T-helper 1 cell treated with Interleukin-12 subunit alpha and Interleukin-12 subunit beta and Interleukin-4 antibody, amounts not matched to agents 30 μg/mL and 1 μg/mL, for 36 hours (primary cell): ENCODE data around the gene INPP5A.

Experiments used
- H3K27ac Mint-ChIP-seq: one replicate; pipeline ENCODE4 v1.8.0; 2021; ENCODE audit warnings: mild to moderate bottlenecking, mixed read lengths
- H3K27me3 Mint-ChIP-seq: one replicate; pipeline ENCODE4 v1.8.0; 2021; ENCODE audit warnings: low read depth, mixed read lengths
- H3K36me3 Mint-ChIP-seq: one replicate; pipeline ENCODE4 v1.8.0; 2021; ENCODE audit warnings: low read depth, mixed read lengths
- H3K4me1 Mint-ChIP-seq: one replicate; pipeline ENCODE4 v1.8.0; 2021; ENCODE audit warnings: low read depth, mixed read lengths
- H3K4me3 Mint-ChIP-seq: one replicate; pipeline ENCODE4 v1.8.0; 2021; ENCODE audit warnings: mild to moderate bottlenecking, moderate library complexity, mixed read lengths
- H3K9me3 Mint-ChIP-seq: one replicate; pipeline ENCODE4 v1.8.0; 2021; ENCODE audit warnings: mixed read lengths

INPP5A gene

GRCh38 chr10:132746386-132746785, 208.8 kb downstream of the INPP5A start:
- Mint-ChIP-seq H3K4me3 (no peak overlapping the region), H3K36me3 (no peaks in the 10 kb centered on the region), H3K4me1 (no peaks in the 10 kb centered on the region), H3K27me3 (no peaks in the 10 kb centered on the region), H3K9me3 (no peaks in the 10 kb centered on the region), H3K27ac (no peak overlapping the region)

GRCh38 chr10:132746801-132747625, 209.4 kb downstream of the INPP5A start:
- no peaks in the 10 kb centered on the region for H3K4me1 Mint-ChIP-seq
- no peaks in the 10 kb centered on the region for H3K9me3 Mint-ChIP-seq
- H3K27ac Mint-ChIP-seq: no peak overlapping the region
- no peaks in the 10 kb centered on the region for H3K36me3 Mint-ChIP-seq
- H3K4me3 Mint-ChIP-seq: no peak overlapping the region
- H3K27me3 Mint-ChIP-seq: no peaks in the 10 kb centered on the region

- Mint-ChIP-seq H3K36me3 (no peaks in the 10 kb centered on the region), H3K27ac (no peak overlapping the region), H3K4me1 (no peaks in the 10 kb centered on the region), H3K9me3 (no peaks in the 10 kb centered on the region), H3K4me3 (no peak overlapping the region), H3K27me3 (no peaks in the 10 kb centered on the region)
Measured at GRCh38 chr10:132748135-132748534, 210.5 kb downstream of the INPP5A start.

- Mint-ChIP-seq H3K27ac (no peak overlapping the region), H3K4me1 (no peaks in the 10 kb centered on the region), H3K36me3 (peaks cover 3% of the 10 kb centered on the region)
Measured at GRCh38 chr10:132748545-132749370, 211.2 kb downstream of the INPP5A start.

GRCh38 chr10:132749371-132749795, 211.8 kb downstream of the INPP5A start:
- Mint-ChIP-seq H3K9me3 (peaks cover 3% of the 10 kb centered on the region), H3K36me3 (peaks cover 8% of the 10 kb centered on the region), H3K27me3 (no peaks in the 10 kb centered on the region), H3K4me1 (no peaks in the 10 kb centered on the region), H3K27ac (no peak overlapping the region), H3K4me3 (no peak overlapping the region)

More at GRCh38 chr10:132748545-132749370, 211.2 kb downstream of the INPP5A start:
- Mint-ChIP-seq H3K9me3 (peaks cover 2% of the 10 kb centered on the region), H3K4me3 (no peak overlapping the region), H3K27me3 (no peaks in the 10 kb centered on the region)

- Mint-ChIP-seq H3K27ac (no peak overlapping the region), H3K4me3 (no peak overlapping the region), H3K27me3 (no peaks in the 10 kb centered on the region), H3K9me3 (peaks cover 10% of the 10 kb centered on the region), H3K4me1 (peaks cover 2% of the 10 kb centered on the region), H3K36me3 (peaks cover 19% of the 10 kb centered on the region)
Measured at GRCh38 chr10:132750936-132751335, 213.3 kb downstream of the INPP5A start.

- Mint-ChIP-seq H3K4me3 (no peak overlapping the region), H3K36me3 (peaks cover 22% of the 10 kb centered on the region), H3K4me1 (peaks cover 2% of the 10 kb centered on the region), H3K27ac (no peak overlapping the region), H3K27me3 (no peaks in the 10 kb centered on the region), H3K9me3 (peaks cover 10% of the 10 kb centered on the region)
Measured at GRCh38 chr10:132752378-132752777, 214.8 kb downstream of the INPP5A start.

- Mint-ChIP-seq H3K36me3 (peaks cover 23% of the 10 kb centered on the region), H3K4me3 (no peak overlapping the region), H3K27ac (no peak overlapping the region), H3K9me3 (peaks cover 10% of the 10 kb centered on the region), H3K4me1 (peaks cover 2% of the 10 kb centered on the region), H3K27me3 (no peaks in the 10 kb centered on the region)
Measured at GRCh38 chr10:132752961-132753360, 215.4 kb downstream of the INPP5A start.

GRCh38 chr10:132753596-132753995, 216.0 kb downstream of the INPP5A start:
- Mint-ChIP-seq H3K9me3 (peaks cover 10% of the 10 kb centered on the region), H3K4me1 (peaks cover 2% of the 10 kb centered on the region), H3K4me3 (no peak overlapping the region), H3K36me3 (peaks cover 23% of the 10 kb centered on the region), H3K27ac (no peak overlapping the region), H3K27me3 (no peaks in the 10 kb centered on the region)

- Mint-ChIP-seq H3K4me1 (peaks cover 2% of the 10 kb centered on the region), H3K9me3 (peaks cover 10% of the 10 kb centered on the region), H3K27ac (no peak overlapping the region), H3K27me3 (no peaks in the 10 kb centered on the region), H3K36me3 (peaks cover 23% of the 10 kb centered on the region), H3K4me3 (no peak overlapping the region)
Measured at GRCh38 chr10:132754071-132754470, 216.5 kb downstream of the INPP5A start.

GRCh38 chr10:132755166-132755711, 217.7 kb downstream of the INPP5A start:
- Mint-ChIP-seq H3K9me3 (peaks cover 10% of the 10 kb centered on the region), H3K4me3 (no peak overlapping the region), H3K36me3 (peaks cover 23% of the 10 kb centered on the region), H3K27ac (no peak overlapping the region), H3K4me1 (peaks cover 2% of the 10 kb centered on the region), H3K27me3 (no peaks in the 10 kb centered on the region)

GRCh38 chr10:132756591-132756990, 219.0 kb downstream of the INPP5A start:
- peaks cover 4% of the 10 kb centered on the region for H3K4me1 Mint-ChIP-seq
- H3K27me3 Mint-ChIP-seq: no peaks in the 10 kb centered on the region
- no peak overlapping the region for H3K4me3 Mint-ChIP-seq
- peaks cover 23% of the 10 kb centered on the region for H3K36me3 Mint-ChIP-seq
- no peak overlapping the region for H3K27ac Mint-ChIP-seq
- peaks cover 10% of the 10 kb centered on the region for H3K9me3 Mint-ChIP-seq

- peaks cover 4% of the 10 kb centered on the region for H3K4me1 Mint-ChIP-seq
- H3K9me3 Mint-ChIP-seq: peaks cover 10% of the 10 kb centered on the region
- H3K36me3 Mint-ChIP-seq: peaks cover 23% of the 10 kb centered on the region
- no peaks in the 10 kb centered on the region for H3K27me3 Mint-ChIP-seq
- H3K4me3 Mint-ChIP-seq: no peak overlapping the region
- H3K27ac Mint-ChIP-seq: no peak overlapping the region
Measured at GRCh38 chr10:132757171-132757570, 219.6 kb downstream of the INPP5A start.

- H3K27ac Mint-ChIP-seq: no peak overlapping the region
- peaks cover 19% of the 10 kb centered on the region for H3K36me3 Mint-ChIP-seq
- no peaks in the 10 kb centered on the region for H3K27me3 Mint-ChIP-seq
- H3K9me3 Mint-ChIP-seq: peaks cover 8% of the 10 kb centered on the region
- no peak overlapping the region for H3K4me3 Mint-ChIP-seq
- H3K4me1 Mint-ChIP-seq: peaks cover 4% of the 10 kb centered on the region
Measured at GRCh38 chr10:132758865-132759264, 221.3 kb downstream of the INPP5A start.
